ENCODE data around the gene CAT. TPM values are rescaled to one million over a fixed set of nuclear protein-coding genes. Genes with fewer than 3 reads are reported as not detected.
"Not testable (repeated sequence)": the region's sequence is repeated elsewhere in the genome, so short reads cannot be mapped to it uniquely, and the experiment has no call there.

CAT gene
- total RNA-seq, 1 donor from 2014 or later = 259 TPM

DNA sequence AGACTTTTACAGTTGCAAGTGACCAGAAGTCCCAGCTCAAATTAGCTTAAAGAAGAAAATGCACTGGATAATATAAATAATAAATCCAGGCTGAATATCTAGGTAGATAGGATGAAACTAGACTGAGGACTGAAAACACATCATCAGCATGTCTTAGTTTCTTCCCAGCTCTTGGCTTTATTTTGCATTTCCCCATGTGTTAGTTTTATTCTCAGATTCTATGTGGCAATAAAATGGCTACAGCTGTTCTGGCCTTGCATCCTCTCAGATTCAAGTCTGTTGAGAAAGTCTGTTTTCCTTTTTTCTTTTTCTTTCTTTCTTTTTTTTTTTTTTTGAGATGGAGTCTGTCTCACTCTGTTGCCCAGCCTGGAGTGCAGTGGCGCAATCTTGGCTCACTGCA is 22.6 kb upstream of the CAT start:
- intact Hi-C loops (cut with DNase I) = no loop called here
- Histone ChIP-seq H3K27ac (no peak overlapping the region), H3K4me1 (peaks cover 17% of the 10 kb centered on the region), H3K27me3 (ENCODE audit: low read depth) (no peaks in the 10 kb centered on the region), H3K36me3 (no peaks in the 10 kb centered on the region), H3K9me3 (peaks cover 9% of the 10 kb centered on the region), H3K4me3 (no peak overlapping the region)
- TF ChIP-seq, protein P1, sequence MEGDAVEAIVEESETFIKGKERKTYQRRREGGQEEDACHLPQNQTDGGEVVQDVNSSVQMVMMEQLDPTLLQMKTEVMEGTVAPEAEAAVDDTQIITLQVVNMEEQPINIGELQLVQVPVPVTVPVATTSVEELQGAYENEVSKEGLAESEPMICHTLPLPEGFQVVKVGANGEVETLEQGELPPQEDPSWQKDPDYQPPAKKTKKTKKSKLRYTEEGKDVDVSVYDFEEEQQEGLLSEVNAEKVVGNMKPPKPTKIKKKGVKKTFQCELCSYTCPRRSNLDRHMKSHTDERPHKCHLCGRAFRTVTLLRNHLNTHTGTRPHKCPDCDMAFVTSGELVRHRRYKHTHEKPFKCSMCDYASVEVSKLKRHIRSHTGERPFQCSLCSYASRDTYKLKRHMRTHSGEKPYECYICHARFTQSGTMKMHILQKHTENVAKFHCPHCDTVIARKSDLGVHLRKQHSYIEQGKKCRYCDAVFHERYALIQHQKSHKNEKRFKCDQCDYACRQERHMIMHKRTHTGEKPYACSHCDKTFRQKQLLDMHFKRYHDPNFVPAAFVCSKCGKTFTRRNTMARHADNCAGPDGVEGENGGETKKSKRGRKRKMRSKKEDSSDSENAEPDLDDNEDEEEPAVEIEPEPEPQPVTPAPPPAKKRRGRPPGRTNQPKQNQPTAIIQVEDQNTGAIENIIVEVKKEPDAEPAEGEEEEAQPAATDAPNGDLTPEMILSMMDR (IDR thresholded peaks at IDR 0.05) = no peak
- no peak for DNase-seq
- ATAC-seq = no peak

DNA sequence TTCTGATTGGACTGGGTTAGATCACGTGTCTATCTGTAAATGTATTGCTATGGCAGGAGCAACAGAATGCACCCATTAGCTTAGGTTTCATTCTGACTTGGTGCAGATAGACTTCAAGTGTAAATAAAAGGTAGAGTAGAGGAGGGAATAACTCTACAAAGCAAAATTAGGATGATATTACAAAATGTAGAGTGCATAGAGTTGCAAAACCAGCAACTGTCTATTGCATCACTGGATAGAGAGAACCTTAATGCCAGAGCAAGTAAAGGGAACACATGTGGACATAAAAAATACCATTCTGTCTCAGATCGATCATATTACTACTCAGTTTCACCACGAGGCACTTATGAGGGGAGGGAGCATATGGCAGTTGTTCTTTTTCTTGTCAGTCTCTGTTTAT is 22.0 kb upstream of the CAT start:
- no peak overlapping the region for H3K4me3 ChIP-seq
- H3K9me3 ChIP-seq = peaks cover 9% of the 10 kb centered on the region
- H3K27me3 ChIP-seq (ENCODE audit: low read depth) = no peaks in the 10 kb centered on the region
- TF ChIP-seq, protein P1 (IDR thresholded peaks at IDR 0.05) = no peak
- DNase-seq = no peak
- no peak overlapping the region for H3K27ac ChIP-seq
- peak; percentile 37 to 67 for ATAC-seq
- no peaks in the 10 kb centered on the region for H3K36me3 ChIP-seq
- H3K4me1 ChIP-seq = peaks cover 18% of the 10 kb centered on the region
- intact Hi-C loops (cut with DNase I) = no loop called here

DNA sequence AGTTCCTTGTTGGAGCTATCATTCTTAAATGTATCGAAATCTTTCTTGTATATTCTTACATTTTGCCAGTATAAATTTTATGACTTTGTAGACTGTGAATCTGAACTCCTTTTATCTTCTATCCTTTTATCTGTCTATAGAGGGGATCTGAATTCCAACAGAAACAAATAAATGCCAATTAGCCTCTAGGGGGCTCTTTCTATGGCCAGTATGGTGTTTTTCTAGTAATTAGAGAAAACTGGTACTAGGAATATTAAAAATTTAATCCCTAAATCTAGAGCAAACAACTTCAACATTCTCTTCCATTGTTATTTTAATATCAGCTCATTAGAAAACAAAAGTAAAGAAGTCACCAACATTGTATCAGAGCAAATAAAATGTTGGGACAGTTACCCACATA is 21.5 kb upstream of the CAT start:
- intact Hi-C loops (cut with DNase I) = no loop called here
- no peak overlapping the region for H3K27ac ChIP-seq
- H3K4me3 ChIP-seq = no peak overlapping the region
- peaks cover 9% of the 10 kb centered on the region for H3K9me3 ChIP-seq
- no peaks in the 10 kb centered on the region for H3K27me3 ChIP-seq (ENCODE audit: low read depth)
- no peaks in the 10 kb centered on the region for H3K36me3 ChIP-seq
- ATAC-seq (no peak), DNase-seq (no peak)
- H3K4me1 ChIP-seq = peaks cover 23% of the 10 kb centered on the region
- TF ChIP-seq, protein P1 (IDR thresholded peaks at IDR 0.05) = no peak

DNA sequence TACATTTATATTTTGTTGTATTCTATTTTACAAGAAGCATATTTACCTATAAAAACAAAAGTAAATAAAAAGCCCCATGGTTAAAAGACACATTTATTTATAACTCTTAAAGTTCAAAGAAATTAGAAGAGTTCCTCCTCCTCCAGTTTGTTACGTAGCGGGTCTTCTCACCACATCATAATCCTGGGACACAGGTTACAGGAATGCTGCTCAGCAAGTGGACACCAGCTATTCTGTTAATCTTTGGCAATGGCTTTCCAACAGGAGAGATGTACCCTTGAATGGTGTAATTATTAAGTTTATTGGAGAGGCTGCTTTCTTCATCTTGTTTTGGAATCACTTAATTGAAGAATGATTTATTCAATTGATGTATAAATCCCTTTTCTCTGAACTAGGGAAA is 19.6 kb upstream of the CAT start:
- intact Hi-C loops (cut with DNase I) = no loop called here
- TF ChIP-seq, protein P1 (IDR thresholded peaks at IDR 0.05) = no peak
- no peaks in the 10 kb centered on the region for H3K27me3 ChIP-seq (ENCODE audit: low read depth)
- H3K36me3 ChIP-seq = no peaks in the 10 kb centered on the region
- no peaks in the 10 kb centered on the region for H3K9me3 ChIP-seq
- DNase-seq (no peak), ATAC-seq (no peak)
- H3K4me3 ChIP-seq = no peak overlapping the region
- no peak overlapping the region for H3K27ac ChIP-seq
- peaks cover 34% of the 10 kb centered on the region for H3K4me1 ChIP-seq

DNA sequence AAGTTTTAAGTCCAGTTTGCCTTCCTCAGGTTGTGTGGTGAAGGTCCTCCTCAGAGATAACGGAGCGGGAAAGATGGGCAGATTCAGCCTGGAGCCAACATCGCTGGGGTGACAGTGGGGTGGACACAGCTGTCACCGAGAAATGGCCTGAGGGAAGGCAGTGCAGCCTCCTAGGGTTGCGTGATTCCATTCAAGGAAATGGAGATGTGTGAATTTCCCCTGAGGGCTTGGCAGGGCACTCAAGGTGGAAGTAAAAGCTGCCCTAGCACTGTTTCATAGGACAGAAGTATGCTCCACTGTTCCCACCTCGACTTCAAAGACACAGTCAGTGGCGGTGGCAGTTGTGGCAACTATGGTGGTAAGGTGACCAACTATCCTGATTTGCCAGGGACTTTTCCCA is 15.4 kb upstream of the CAT start:
- no peaks in the 10 kb centered on the region for H3K9me3 ChIP-seq
- H3K27me3 ChIP-seq (ENCODE audit: low read depth) = no peaks in the 10 kb centered on the region
- H3K4me1 ChIP-seq = peaks cover 46% of the 10 kb centered on the region
- no peaks in the 10 kb centered on the region for H3K36me3 ChIP-seq
- no peak overlapping the region for H3K27ac ChIP-seq
- ATAC-seq = peak in 1 of 2 donors; percentile 17
- DNase-seq = no peak
- TF ChIP-seq, protein P1 (IDR thresholded peaks at IDR 0.05) = no peak
- no peak overlapping the region for H3K4me3 ChIP-seq
- intact Hi-C loops (cut with DNase I) = no loop called here

DNA sequence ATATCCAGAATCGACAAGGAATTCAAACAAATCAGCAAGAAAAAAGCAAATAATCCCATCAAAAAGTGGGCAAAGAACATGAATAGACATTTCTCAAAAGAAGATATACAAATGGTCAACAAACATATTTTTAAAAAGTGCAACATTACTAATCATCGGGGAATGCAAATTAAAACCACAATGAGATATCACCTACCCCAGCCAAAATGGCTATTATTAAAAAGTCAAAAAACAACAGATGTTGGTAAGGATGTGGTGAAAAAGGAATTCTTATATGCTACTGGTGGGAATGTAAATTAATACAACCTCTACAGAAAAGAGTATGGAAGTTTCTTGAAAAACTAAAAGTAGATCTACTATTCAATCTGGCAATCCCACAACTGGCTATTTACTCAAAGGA is 13.9 kb upstream of the CAT start:
- H3K27me3 ChIP-seq (ENCODE audit: low read depth); H3K9me3 ChIP-seq; ATAC-seq; H3K4me3 ChIP-seq; DNase-seq; intact Hi-C loops (cut with DNase I); H3K36me3 ChIP-seq; H3K27ac ChIP-seq: not testable (repeated sequence)
- peaks cover 42% of the 10 kb centered on the region for H3K4me1 ChIP-seq
